Epidermal melanocyte (primary cell): ENCODE measurements around the gene LGR4.
A peak's percentile ranks its signal among the peaks of the same experiment; 100 is the strongest.

Source experiments
- DNase-seq: peaks from one replicate; pipeline ENCODE4 v3.0.0; 2011; ENCODE audit warnings: low spot score; ENCODE audit not compliant: insufficient read length

LGR4 gene

DNA sequence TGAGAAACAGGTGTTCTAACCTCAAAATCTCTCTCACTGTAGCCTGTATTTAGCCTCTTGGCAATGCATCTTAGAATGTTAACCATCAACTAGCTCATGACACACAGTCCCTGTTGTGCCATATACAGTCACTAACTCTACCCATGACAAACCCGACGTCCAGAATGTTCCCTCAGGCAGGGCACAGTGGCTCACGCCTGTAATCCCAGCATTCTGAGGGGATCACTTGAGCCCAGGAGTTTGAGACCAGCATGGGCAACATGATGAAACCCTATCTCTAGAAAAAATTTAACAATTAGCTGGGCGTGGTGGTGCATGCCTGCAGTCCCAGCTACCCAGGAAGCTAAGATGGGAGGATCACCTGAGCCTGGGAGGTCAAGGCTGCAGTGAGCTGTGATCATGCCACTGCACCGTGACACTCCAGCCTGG lies 91.3 kb downstream of the LGR4 start:
- no peak for DNase-seq

DNA sequence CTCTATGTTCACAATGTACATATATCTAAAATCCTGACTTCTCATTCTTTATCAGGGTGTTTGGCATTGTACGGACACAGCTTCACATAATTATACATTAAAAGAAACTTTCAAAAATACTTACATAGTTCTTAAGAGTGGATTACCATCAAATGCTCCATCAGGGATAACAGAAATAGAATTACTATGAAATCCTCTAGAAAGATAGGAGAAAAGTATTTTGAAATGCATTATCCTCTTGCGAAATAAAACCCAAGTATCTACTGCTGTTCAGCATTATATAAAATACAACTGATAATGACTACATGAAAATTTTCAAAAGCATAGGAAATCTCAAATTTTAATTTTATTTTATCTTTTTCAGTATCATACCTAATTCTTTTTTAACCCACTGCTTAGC lies 91.8 kb downstream of the LGR4 start:
- no peak for DNase-seq

DNA sequence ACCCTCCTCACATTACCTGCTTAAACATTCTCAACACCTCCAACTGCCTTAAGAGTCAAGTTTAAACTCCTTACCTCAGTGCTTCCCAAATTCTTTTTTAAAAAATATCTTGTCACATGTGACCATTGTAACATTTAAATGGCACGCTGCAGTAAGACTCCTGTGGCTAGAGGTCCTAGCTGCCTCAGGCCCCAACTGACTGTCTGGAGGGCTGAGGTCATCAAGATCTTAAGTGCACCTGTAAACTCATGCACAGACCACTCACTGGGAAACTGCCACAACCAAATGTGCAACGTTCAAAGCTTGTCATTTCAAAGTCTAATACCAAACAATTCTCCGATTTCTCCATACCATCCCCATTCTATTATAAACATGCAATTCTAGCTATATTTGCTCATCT lies 93.1 kb downstream of the LGR4 start:
- no peak for DNase-seq

DNA sequence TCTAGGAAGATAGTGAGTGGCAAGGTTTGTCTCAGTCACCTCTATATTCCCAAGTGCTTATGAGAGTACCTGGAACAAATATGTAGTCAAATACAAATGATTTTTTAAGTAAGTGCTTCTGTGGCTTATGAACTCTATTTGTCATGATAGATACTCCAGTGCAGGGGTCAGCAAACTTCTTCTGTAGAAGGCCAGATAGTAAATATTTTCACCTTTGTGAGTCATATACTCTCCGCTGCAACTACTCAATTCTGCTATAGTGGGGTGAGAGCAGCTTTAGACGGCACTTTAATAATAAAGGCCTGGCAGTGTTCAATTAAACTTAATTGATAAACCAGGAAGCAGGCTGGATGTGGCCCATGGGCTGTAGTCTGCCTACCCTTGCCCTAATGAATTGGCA lies 97.2 kb downstream of the LGR4 start:
- no peak for DNase-seq

DNA sequence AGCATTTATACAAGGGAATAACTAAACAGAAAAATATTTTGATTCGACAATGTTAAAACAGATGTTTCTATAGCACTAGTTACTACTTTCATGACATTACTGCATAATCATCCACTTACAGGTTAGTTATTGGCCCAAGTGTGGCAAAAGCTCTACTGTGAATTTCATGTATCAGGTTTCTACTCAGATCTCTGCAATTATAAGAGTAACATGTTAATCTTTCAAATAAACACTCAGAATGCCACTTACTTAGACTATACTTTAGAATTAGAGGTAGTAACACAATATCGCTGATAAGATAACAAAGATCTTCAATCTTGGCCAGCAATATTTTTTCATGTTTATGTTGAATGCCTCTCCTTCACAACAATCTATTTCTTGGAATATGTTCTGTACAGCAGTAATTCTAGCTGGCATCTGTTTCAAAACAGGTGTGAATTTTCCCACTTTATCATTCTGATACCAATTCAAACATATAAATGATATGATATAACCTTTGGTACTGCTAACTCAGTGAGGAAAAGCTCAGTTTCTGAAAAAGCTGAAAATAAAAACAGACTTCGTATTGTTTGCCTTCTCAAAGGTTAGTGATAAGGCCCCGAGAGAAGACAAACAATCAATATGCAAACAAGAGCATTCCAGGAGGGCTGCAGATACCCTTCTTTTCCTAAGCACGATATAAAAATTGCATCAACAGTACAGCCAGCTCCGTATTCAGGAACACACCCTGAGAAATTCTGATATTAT lies 98.6 kb downstream of the LGR4 start:
- DNase-seq: no peak

DNA sequence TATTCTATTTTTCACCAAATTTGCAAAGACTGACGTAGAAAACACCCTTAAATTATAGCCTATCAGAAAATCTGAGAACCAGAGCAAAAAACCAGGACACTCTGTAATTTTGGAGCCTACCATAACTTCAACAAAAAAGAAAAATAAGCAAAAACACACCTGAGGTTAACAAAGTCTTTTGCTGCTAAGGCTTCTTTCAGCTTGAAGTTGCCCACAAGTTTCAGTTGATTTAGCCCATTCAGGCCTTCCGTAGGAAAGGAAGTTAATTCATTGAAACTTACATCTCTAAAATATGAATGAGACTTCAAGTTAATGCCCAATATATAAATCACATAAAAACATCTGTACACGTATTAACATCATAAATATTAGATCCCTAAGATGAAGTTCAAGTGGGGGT lies 99.2 kb downstream of the LGR4 start:
- DNase-seq: no peak

DNA sequence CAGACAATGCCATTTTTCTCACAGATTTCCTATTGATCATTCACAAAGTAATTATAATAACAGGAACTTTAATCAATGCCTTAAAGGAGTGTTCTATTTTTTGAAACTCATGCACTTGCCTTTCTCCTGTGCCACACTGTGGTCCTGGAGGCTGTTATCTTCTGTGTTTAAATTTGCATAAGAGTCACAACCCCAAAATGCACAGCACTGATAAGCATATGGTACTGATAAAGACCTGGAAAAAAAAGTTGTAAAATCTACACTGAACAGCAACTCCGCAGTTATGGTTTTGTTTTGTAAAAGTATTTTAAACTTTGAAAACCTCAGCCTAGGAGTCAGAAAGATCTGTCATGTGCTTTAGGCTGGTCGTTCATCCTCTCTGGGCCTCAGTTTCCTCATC lies 100.4 kb downstream of the LGR4 start:
- DNase-seq: no peak

DNA sequence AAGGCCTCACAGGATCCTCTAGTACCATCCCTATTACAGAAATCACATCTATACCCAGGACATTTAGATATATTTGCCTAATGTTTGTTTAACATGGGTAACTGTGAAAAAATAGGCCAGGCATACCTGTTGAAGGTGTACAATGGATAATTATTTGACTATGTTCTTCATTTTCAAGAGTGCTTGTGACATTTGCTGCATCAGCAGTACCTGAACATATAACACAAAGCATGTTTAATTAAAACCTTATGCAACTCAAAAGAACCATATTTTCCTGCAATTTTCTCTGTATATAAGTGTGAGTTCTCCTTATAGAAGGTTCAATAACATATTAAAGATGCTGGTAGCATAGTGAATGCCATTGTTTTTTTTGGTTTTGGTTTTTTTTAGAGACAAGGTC lies 101.1 kb downstream of the LGR4 start:
- DNase-seq: no peak

DNA sequence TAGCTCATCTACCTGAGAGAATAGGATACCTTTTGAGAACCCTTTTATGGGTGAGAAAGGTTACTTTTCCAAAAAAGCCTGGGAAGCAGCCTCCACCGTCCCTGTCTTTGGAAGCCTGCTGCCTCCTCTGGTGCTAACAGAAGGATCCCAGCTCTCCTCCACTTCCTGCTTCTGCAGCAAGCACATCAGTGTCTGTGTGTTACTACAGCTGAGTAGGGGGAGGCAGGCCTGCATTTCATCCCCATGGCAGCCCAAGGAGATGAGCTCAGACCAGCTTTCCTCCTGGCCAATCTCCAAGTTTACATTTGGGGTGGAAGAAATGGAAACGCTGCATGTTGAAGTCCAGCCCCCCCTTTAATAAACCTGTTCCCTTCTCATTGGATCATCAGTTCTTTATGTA lies 102.2 kb downstream of the LGR4 start:
- no peak for DNase-seq

DNA sequence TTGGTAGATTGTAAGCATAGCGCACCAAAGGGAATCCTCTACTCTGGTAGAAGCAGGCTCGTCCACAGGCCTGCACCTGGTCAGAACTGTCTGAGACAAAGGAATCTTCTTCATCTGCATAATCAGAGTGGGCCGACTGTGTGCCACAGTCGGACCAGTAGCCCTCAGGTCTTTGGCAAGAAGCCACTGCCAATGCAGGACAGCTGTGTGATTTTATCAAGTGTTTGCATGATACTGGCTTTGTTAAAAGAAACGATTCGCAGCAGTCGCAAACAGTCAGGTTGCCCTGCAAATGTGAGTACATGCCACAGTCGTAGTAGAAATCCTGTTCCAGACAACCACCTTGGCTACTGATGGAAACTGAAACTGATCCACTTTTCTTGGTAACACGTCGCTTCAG lies 104.7 kb downstream of the LGR4 start:
- no peak for DNase-seq

DNA sequence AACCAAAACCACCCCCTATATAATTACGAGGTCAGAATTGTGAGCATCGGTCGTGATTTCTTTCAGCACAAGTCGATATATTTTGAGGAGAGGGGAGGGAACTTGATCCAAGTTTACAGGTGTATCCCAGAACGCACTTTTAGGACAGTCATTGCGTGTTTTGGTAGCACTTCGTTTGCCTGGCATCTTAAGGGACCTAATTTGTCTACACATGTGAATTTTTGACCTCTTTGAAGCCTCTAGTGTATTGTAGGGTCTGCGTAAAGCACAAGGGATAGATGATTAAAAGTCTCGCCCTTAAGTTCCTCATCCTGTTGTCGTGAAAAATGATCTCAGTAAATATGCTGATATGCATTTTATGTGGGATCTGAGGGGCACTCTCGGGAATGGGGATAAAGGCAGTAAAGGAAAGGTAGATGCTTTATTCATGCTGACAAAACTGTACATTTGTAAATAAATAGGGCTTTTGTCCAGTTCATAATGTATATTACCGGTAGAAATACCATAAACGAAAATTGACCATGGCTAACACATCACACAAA lies 108.9 kb downstream of the LGR4 start:
- no peak for DNase-seq

DNA sequence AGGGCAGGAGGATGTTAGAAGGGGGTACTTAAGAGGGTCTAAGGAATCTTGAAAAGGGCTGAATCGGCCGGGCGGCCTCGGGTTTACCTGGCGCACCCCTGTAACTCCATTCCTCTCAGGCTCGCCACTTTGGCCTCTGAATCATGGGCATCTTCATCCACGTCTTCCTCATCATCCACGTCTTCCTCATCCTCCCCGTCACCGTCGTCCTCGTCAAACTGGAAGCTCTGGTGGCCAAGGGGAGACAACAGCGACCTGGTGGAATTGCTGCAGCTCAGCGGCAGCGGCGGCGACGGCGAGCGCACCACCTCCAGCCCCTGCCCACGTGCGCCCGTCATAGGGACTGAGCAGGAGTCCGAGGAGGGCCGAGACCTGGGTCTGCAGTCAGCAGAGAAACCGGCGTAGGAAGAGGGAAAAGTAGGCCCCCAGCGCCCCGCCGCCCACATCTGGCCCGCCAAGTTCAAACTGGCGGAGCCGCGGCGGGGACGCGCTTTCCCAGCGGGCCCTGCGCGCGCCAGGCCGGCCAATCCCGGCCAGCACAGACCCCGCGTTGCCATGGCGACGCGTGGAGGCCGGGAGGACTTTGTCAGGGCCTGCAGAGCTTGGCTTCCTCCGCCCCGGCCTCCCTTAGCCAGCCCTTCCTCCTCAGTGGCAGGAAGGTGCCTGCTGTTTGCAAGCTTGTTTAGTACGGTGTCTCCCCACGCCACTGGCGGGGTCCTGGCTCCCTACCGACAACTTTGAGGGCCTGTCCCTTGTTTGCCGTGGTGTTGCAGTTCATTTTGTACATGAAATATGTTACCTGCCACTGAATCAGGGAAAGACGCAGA lies 109.6 kb downstream of the LGR4 start, which contains the start of gene CCDC34:
TSS of gene CCDC34 (minus strand) at position 467 of the 827 bp plus-strand sequence. CDS start at position 446, 21 bp downstream.
- peak; percentile 93 for DNase-seq

DNA sequence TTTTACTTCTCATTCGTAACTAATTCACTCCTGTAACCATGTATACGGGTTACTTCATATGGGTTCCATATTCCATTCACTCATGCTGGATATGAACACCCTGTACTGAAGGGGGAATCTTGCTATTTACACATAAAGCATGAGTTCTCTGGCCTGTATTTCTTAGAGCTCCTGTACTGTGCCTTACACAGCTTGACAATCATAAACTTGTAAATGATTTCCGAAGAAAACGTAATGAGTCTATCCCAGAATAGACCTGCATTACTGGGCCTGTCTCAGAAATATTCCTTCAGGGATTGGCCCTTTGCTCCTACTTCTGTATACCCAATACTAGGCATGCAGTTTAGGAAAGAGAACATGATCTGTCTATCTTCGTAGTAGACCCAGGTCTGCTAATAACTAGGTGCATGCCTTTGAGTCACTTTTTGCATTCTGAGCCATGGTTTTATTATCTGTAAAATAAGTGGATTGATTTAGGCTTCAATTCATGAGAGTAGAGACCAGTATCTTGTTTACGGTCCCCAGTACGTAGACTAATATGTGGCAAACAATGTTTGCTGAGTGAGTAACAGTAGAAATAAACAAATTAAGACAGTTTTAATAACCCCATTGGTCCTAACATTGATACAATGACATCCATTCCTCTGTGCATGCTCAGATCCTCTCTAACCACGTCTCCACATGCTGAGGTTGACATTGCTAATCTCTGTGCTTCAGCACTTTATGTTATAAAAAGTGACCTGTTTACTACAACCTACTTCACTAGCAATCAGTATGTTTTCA lies 110.8 kb downstream of the LGR4 start:
- no peak for DNase-seq

DNA sequence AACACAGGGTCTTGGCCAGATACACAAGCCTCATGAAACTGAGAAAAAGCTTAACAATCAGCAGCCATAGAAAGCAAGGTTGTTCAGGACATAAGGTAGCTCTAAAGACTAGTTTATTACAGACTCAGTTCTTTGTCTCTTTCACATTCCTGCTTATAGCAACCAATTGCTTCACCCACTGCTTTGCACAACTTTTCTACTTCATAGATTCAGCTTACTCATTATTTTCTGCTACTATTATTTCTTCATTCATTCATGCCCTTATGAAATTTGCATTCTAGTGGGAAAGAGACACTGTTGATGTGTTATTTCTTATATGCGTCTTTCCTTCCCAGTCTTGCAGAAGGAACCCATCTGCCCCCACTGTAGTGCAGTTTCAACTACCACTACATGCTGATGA lies 114.3 kb downstream of the LGR4 start:
- no peak for DNase-seq

DNA sequence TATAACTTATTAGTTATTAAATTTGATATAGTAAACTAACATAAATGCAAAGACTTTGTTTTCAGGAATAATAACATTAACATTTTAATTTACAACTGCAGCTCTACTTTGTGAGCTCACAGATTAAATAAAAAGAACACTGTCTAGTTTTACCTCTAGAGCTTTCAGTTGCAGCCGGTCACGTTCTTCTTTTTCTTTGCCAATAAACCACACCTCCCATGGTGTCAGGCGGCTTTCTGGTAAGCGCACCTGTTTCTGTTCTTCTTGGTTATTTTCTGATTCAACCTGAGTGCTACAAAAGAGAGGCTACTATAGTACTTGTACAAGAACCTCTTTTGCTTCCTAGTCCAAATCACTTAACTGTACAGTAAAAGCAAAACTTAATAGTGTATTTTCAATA lies 115.3 kb downstream of the LGR4 start:
- DNase-seq: no peak

DNA sequence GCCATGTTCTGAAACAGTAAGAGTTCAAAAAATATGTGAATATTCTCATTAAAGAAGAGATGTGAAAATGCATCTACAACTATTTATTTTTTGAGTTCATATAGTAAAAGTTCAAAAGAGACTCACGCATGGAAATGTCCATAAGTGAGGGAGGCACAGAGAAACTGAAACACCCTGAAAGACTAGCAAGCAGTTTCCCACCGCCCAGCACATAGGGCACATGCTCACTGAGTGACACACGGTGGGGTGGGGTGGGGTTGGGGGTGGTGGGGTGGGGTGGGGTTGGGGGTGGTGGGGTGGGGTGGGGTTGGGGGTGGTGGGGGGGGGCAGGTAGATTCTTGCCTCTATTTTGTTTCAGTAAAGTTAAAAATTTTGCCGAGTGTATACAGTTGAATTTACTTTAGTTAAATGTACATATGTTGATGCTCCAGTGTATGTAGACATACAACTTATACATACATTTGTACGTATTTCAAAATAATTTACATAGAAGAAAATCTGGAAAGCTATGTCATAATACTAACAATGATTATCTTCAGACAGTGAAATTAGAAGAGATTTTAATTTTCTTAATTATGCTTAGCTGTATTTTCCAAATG lies 115.9 kb downstream of the LGR4 start:
- DNase-seq: no peak

DNA sequence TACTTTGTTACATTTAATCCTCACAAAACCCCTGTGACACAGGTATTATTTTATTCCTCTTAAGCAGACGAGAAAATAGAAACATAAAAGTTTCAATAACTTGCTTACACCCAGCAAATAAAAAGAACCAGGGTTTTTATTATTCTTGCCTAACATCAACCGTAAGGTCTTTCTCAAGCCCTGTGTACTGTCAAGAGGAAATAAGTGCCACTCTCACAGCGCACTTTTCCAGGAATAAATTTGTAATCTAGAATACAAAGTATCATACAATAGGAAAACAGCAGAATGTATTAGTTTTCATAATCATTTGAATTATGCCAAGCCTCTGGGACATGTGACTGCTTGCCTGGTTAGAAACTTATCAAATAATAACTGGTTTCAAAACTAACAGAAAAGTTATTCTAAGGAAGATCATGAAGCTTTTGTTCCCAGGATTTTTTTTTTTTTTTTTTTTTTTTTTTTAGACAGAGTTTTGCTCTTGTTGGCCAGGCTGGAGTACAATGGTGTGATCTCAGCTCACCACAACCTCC lies 117.0 kb downstream of the LGR4 start:
- no peak for DNase-seq

DNA sequence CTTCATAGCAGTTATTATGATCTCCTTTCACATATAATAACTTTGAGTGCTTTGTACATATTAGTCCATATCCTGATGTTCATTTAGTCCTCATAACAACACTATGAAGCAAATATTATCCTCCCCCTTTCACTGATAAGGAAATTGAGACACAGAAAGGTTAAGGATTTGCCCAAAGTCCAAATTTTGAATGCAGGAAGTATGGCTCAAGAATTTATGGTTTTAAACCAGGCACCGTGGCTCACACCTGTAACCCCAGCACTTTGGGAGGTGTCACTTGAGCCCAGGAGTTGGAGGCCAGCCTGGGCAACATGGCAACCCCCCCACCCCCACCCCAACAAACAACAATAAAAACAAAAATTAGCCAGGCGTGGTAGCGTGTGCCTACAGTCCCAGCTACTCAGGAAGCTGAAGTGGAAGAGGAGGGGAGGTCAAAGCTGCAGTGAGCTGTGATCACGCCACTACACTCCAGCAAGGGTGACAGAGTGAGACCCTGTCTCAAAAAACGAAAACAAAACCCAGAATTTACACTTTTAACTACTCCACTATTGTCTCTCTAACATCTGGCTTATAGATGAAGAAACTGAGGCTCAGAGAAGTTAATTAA lies 118.1 kb downstream of the LGR4 start:
- DNase-seq: no peak

DNA sequence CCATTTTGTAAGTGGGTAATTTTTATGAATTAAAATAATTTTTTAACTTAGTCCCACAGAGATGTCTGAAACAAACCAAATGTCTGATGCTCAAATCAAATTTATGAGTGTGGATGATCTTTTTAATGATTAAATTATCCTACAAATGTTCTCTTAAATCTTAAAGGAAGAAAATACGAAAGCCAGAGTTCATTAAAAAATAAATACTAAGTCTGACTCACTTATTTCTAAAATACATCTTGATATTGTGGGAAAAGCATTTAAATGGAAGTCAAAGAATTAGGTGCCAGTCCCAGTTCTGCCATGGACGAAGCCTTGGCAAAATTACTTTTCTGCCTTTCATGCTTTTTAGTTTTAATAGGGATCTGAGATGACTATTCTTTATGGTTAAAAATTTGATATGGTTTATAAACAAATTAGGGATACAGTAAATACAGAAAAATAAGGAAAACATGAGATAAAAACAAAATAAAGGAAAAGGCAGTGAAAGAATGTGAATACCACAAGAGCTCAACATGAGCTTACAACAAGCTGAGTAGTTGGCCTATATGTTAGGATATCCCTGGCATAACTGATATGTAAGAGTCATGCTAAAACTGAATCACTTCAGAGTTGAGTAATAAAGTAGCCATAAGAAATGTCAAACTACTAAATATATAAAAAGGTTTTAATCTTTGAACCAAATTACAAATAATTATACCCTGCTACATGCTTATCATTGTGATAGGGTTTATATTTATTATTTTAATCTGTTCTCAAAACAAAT lies 118.8 kb downstream of the LGR4 start:
- no peak for DNase-seq

DNA sequence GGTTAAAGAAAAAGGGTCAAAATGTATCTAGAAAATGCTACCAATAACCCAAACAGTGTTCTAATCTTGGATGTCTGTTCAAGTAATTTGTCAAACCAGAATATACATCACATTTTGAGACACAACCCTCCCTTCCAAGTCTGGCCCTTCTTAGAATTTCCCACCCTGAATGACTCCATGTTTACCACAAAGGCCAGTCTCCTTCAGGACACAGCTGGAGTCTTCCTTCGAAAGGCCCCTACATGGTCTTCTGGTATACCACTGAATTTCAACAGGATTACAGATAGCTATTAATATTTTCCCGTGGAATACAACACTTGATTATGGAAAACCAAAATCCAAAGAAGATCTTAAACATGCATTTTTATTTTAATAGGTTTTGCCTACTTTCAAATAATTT lies 119.8 kb downstream of the LGR4 start:
- no peak for DNase-seq
